SHP77 (cell line): ENCODE measurements around the gene LCMT1.
"Not testable (repeated sequence)": the region's sequence is repeated elsewhere in the genome, so short reads cannot be mapped to it uniquely, and the experiment has no call there.

Experiments
- DNase-seq, 2 experiments: peaks; one replicate each; lab custom pipeline; 2025; lab: John Stamatoyannopoulos, UW

LCMT1 gene

DNA sequence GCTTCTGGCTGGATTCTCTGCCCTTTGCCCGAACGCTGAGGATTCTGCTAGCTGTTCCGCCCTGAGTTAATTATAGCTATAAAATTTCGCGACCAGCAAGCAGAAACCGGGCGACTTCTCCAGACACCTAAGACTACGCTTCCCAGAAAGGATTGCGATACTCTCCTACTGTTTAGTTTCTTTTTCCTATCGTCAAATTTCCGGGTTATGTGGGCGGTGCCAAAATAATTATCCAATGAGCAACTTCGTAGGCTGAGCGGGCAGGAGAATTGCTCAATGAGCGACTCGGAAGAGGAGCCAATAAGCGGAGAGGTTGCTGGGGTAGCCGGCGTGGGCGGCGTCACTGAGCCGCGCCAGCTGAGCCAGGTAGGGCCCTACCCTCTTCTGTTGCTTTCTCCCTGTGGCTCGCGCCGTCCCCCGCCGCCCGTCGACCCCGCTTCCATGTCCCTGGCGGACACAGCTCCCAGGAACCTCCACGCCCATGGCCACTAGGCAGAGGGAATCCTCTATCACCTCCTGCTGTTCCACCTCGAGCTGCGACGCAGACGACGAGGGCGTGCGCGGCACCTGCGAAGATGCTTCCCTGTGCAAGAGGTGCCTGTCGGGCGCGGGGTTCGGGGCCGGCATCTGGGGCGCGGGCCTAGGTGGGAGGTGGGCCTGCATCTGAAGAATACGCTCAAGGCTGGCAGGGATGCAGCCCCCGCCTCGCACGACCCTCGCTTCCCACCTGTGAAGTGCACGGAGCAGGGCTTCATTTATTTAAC is at the start of gene LCMT1:
TSS of gene LCMT1 (plus strand) at position 340 of the 764 bp plus-strand sequence. CDS start at position 482, 142 bp downstream.
- DNase-seq, result peak; percentile 100

DNA sequence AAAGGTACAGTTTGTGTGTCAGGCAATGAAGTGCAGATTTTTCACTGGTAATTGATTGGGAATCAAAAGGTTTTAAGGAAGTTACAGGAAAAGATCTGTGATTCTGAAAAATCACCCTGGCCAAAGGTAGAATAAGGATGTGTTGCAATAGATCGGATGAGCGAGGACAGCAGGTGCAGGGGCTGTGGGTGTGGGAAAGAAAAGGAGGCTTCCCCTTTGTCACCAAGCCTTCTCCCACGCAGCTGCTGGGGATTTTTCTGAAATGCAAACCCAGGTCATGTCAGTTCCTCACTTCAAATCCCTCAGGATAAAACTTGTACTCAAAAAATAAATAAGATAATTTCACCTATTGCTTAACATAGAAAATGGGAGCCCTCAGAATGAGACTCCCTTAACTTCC is 48.4 kb upstream of the LCMT1 start:
- peak; percentile 24 to 32 for DNase-seq

GRCh38 chr16:25063865-25064264 is 47.7 kb upstream of the LCMT1 start:
- peak in 1 of 2 experiments; percentile 20 for DNase-seq

DNA sequence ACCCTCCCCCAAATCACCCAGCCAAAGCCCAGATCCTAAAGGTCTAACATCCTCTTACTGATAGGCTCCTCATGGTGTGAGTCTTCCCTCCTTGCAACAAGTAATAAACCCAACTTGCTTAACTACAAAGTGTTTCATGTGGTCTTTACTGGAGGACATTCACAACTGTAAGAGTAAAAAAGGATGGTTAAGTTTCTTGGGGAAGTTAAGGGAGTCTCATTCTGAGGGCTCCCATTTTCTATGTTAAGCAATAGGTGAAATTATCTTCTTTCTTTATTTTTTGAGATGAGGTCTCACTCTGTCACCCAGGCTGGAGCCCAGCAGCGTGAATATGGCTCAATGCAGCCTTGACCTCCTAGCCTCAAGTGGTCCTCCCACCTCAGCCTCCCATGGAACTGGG is 47.3 kb upstream of the LCMT1 start:
- not testable (repeated sequence) for DNase-seq

GRCh38 chr16:25064937-25065336 is 46.6 kb upstream of the LCMT1 start:
- DNase-seq, result no peak

DNA sequence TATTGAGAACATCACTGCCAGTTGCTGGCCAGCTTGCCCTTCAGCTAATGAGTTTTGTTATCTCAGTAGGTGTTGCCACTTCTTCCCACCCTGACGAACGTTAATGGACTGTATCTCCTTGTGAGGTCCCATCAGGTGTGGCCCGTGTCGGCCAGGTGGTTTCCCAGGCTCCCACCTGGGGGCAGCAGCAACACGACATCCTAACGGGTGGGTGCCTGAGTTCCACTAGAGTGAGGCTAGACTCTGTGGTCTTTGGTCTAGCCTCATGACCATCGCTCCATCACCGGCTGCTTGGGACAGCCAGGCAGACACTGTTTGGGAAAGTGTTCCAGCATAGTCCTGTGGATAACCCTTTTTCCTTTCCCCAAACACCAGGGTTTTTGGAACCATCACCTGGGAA is 45.6 kb upstream of the LCMT1 start:
- DNase-seq, result peak in 1 of 2 experiments; percentile 36

- no peak for DNase-seq
Measured at GRCh38 chr16:25066426-25066746, 45.2 kb upstream of the LCMT1 start.

DNA sequence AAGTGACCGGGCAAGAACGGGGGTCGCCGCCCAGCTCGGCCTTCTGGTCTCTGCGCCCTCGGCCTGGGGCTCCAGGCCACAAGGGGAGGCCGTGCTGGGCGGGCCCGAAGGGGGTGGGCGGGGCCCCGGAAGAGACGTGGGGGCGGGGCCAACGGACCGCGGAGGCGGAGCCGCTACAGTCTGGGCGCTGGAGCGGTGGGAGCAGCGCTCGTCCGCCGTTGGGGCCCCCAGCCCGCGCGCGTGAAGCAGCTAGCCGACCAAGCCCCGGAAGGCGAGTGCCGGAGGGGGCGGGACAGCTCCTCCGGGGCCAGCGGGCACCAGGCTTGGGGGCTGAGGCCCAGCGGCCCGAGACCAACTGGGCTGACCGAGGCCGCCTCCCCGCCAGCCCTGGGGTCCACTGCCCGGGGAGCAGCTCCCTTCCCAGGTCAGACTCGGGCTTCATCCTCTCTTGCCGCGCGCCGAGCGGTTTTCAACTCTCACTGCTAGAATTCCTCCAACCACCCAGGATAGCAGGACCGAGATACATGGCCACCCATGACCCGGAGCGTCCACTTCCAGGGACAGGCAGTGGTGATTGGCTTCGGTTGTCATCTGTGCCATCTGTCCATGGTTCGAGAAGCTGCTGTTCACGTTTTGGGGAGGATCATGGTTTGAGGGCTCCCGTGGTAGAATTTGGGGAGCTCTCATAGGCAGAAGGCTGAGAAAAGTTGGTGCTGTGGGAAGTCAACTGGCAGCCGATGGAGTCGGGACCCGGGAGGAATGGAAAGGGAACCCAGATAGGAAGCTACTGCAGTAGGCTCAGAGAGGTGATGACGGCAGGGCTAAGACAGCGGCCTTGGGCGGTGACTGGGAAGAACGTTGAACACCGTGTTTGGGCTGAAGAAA is 44.6 kb upstream of the LCMT1 start:
- peak; percentile 76 to 89 for DNase-seq

GRCh38 chr16:25073854-25074253 is 37.7 kb upstream of the LCMT1 start:
- no peak for DNase-seq

DNA sequence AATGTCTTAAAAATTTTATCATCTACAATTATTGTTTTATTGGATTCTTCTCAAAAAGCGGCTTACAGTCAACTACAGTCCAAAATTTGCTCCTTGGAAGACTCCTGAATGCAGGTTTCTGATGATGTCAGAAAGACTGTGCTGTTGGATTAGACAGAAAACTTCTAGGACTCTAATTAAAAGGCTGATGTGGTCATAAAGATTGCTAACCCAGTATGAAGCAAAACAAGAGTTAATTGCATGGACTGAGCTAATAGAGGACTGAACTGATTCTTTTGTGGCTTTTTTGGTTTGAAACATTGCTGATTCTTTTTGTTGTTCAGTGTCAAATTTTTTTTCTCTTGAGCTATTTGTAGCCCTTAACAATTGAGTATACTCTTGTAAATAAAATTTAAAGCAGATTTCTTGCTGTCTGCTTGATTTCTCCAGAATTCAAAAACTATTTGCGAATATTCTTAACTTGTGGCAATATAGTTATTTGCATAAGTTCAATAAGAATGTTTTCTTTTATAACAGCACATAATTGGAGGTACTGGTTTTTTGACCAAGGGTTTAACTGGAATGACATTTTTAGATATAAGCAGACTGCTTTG is 33.1 kb upstream of the LCMT1 start:
- DNase-seq, result no peak

DNA sequence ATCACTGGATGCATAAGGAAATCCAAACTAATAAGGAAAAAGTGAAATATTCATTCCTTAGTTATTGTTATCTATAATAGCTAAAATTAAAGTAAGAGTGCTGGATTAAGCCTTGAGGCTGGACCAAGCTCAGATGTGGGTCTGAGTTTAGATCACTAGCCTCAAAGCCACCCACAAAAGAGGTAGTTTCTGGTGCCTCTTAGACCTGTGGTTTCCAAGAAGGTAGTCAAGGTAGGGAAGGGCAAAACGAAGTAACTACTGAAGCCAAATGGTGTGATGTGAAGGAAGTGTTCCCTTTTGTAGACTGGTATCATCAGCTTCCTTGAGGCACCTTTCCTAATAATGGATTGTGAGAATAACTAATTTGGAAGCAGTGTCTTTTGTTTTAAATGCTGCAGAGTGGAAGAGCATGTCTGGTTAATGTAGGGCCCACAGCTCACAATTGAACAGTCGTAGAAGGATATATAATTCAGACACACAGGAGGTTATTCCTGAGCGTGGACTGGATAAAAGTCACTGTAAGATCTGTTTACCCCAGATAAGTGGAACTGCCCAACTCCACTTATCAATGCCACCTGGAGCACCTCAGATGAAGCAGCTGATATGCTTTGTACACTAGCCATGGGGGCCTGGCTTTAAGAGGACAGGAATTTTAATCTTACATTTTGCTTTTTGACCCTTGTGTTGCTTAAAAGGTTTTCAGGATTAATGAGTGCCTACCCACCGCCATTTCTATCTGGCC is 31.7 kb upstream of the LCMT1 start:
- no peak for DNase-seq

- no peak for DNase-seq
Measured at GRCh38 chr16:25080420-25081131, 31.0 kb upstream of the LCMT1 start.

DNA sequence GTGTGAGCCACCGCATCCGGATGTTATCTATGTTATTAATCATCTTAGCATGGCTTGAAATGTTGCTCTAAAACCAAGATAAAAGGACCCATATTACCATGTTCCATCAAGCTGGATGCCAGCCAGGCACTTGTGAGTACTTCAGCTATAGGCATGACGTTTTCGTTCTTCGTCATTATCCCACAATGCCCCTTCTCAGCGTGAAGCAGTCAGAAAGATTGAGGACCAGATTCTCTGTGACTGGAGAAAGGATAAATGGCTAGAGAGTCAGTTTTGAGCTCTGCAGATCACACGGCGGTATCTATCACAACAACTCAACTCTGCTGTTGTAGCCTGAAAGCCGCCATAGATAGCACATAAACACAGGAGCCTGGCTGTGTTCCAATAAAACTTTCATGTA is 29.8 kb upstream of the LCMT1 start:
- DNase-seq, result no peak

- DNase-seq, result no peak
Measured at GRCh38 chr16:25083065-25083464, 28.5 kb upstream of the LCMT1 start.

GRCh38 chr16:25083701-25084100 is 27.8 kb upstream of the LCMT1 start:
- DNase-seq, result no peak

- DNase-seq, result no peak
Measured at GRCh38 chr16:25084797-25085196, 26.7 kb upstream of the LCMT1 start.

GRCh38 chr16:25087761-25088160 is 23.8 kb upstream of the LCMT1 start:
- no peak for DNase-seq

- no peak for DNase-seq
Measured at GRCh38 chr16:25089351-25089750, 22.2 kb upstream of the LCMT1 start.

- DNase-seq, result peak in 1 of 2 experiments; percentile 46
Measured at GRCh38 chr16:25092441-25092840, 19.1 kb upstream of the LCMT1 start.

DNA sequence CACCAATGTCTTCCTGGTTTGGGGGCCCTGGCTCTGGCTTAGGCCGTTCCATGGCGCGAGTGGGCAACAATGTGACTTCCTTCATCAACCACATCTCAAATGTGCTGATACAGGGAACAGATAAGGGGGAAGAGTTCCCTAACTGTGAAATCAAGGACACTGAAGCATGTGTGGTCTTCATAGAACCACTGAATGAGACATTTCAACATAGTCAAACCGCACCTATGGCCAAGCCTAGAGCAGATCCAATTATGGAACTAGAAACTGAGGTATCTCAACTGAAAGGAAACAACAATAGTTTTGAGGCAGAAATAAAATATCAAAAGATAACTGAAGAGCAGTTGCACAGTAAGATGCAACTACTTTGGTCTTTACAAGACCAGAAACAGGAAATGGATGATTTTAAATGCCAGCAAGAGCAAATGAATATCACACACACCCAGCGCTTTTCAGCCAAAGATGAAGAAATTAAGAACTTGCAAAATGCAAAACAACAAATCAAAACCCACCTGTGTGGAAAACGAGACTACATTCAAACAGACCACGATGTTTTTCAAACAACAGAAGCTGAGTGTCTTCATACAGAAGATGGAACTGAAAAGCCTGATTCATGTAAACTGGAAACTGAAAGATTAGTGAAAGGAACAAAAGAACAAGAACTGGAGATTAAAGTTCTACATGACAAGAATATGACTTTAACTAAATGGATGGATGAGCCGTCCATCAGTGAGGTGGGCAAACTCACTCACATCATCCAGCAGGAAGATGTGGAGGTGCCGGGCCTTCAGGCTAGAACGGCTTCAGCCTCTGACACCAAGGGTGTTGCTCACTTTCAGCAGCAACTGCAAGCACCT is 18.1 kb upstream of the LCMT1 start:
- DNase-seq, result no peak

DNA sequence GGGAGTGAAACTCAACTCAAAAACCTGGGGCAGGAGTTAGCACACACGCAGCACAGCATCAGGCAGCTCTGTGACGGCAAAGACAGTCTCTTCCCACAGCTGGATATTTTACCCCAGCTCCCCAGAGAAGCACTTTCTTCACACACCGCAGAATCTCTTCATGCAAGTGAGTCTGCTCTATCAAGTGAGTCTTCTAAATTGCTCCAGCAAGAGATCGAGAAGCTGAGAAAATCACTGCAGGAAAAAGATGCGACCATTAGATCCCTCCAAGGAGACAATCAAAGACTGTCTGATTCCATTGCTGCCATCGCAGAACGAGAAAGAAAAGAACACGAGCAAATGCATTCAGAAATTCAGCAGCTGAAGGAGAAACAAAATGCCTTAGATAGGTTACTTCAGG is 16.9 kb upstream of the LCMT1 start:
- no peak for DNase-seq
